GM19324 (cell line): ENCODE results near the gene PHLDA2.

Experiments used
- ATAC-seq: cut with Tn5 transposase; IDR thresholded peaks from one replicate; pipeline ENCODE4 v1.9.1; 2021; ENCODE audit warnings: mild to moderate bottlenecking, moderate library complexity; ENCODE audit not compliant: unreplicated experiment, low FRiP score

The PHLDA2 gene

GRCh38 chr11:2928605-2929530 lies at the start of gene PHLDA2:
Gene PHLDA2 (minus strand): TSS chr11:2929420. CDS start chr11:2929364, 56 bp downstream.
- ATAC-seq: no peak

- no peak for ATAC-seq
Observed at GRCh38 chr11:2977113-2977512, 47.9 kb upstream of the PHLDA2 start.

DNA sequence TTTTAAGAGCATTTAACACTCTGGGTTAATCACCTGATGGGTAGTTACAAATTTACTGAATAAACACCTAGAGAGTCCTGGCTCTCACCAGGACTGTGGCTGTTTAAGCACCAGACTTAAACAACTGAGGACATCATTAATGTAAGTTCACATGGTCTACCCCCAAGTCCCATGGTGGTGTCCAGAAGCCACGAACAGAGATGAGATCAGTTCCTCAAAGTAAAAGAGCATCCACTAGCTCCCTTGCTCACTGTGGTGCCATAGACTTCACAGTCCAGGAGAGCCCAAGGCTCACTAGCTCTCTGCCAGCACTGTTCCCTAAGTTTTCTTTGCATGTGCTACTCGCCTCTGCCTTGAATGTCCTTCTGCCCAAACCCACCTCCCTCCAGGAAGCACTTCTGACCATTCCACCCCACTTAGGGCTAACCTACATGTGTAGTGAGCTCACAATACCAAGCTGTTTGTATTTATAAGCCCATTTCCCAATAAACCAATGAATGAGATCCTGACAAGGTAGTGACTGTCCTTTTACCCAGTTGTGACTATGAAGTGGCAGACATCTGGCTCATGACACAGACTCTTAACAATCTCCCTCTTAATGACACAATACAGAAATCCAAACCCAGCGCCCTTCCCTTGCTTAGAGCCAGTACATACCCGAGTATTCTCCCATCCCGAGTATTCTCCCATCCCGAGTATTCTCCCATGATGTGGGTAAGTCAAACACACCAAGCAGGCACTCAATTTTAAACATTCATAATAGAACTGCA lies 47.3 kb upstream of the PHLDA2 start:
- ATAC-seq: no peak

DNA sequence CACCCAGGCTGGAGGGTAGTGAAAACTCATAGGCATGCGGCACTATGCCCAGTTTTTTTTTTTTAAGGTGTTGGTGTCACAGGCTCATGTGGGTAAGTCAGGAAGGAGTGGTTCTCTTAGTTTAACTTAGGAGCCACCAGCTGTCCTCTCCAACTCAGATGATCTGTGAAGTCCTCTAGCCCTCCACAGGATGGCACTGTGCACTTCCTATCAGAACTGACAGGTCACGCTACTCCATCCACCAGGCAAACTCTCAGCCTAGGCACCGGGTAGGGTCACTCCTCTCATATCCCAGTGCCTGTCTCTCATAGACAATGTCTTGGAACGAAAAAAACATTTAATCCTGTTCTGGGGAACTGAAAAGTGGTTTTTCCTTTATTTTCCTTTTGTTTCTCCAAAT lies 46.4 kb upstream of the PHLDA2 start:
- no peak for ATAC-seq

DNA sequence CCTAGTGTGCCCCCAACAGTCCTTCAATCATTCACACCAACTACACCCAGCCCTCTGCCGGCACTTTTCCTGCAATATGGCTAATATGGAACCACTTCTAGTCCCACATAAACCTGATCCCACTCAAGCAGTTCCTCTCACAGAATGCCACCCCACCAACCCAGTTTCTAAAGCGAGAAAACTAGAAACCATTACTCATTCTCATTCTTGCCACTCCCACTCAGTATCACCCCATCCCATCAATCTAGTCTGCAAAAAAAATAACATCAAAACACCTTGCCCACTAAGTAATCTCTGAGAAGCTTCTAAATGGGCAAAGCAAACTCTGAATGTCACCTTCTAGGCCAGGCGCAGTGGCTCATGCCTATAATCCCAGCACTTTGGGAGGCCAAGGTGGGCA lies 45.1 kb upstream of the PHLDA2 start:
- ATAC-seq: no peak

- ATAC-seq: no peak
Observed at GRCh38 chr11:2968341-2968900, 39.2 kb upstream of the PHLDA2 start.

DNA sequence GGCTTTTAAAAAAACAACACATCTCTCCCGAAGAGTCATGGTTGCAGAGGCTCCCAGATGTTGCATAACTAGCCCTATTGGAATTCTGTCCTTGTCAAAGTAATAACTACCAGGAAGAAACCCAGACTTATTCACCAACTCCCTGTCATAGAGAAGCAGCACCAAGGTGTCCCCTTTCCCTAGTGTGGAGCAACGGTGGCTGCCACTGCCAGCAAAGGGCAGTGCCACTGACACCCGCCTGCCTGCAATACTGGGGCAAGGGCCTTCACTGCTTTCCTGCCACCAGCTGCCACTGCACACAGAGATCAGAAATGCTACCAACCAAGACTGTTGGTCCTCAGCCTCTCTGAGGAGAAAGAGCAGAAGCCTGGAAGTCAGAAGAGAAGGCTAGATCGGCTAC lies 35.6 kb upstream of the PHLDA2 start:
- no peak for ATAC-seq

DNA sequence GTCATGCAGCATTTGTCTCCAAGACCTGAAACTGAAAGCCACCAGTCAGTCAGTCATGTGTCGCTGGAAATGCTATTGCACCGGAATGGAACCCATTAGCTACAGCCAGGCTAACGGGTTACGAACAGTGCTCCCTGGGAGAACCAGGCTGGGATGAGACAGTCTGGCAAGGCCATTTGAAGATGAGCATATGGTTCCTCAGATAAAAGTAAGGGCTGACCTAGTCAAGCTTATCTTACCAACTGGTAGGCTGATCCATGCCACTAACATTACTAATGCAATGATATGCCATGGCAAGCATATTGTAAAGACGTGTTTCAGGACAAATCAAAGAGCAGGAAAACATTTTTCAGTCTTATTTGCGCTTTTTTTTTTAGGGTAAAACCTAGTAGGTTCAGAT lies 34.5 kb upstream of the PHLDA2 start:
- no peak for ATAC-seq

DNA sequence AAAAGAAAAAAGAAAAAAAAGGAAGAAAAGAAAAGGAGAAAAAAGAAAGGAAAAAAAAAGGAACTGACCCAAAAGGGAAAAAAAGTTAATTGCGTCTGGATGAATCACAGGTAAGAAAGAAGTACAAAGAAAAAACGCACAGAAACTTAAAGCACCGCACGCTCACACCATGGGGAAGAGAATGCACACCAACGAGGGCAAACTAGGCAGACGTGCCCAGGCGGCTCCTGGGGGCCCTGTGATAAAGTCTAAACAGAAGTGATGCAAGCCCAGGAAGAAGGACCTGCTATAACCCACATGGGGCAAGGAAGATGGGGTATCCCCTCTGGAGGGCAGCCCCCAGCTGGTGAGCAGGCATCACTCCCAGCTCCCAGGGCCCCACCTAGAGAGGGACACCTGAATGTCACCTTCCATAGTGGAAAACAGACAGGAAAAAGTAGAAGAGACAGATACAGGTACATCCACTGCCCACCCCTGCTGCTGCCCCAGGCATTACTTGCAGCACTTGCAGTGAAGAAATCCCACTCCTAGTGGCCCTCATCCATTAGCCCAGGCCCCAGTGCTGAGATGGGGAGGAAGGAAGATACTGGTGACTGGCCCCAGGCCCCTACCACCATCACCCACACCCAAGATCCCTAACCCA lies 34.0 kb upstream of the PHLDA2 start:
- no peak for ATAC-seq

GRCh38 chr11:2961080-2961479 lies 31.9 kb upstream of the PHLDA2 start:
- no peak for ATAC-seq

- ATAC-seq: no peak
Observed at GRCh38 chr11:2960139-2960538, 30.9 kb upstream of the PHLDA2 start.

- no peak for ATAC-seq
Observed at GRCh38 chr11:2958251-2958650, 29.0 kb upstream of the PHLDA2 start.

- no peak for ATAC-seq
Observed at GRCh38 chr11:2955906-2956476, 26.8 kb upstream of the PHLDA2 start.

- no peak for ATAC-seq
Observed at GRCh38 chr11:2954263-2954662, 25.0 kb upstream of the PHLDA2 start.

GRCh38 chr11:2952290-2952689 lies 23.1 kb upstream of the PHLDA2 start:
- ATAC-seq: no peak

GRCh38 chr11:2951231-2952110 lies 22.3 kb upstream of the PHLDA2 start:
- no peak for ATAC-seq

DNA sequence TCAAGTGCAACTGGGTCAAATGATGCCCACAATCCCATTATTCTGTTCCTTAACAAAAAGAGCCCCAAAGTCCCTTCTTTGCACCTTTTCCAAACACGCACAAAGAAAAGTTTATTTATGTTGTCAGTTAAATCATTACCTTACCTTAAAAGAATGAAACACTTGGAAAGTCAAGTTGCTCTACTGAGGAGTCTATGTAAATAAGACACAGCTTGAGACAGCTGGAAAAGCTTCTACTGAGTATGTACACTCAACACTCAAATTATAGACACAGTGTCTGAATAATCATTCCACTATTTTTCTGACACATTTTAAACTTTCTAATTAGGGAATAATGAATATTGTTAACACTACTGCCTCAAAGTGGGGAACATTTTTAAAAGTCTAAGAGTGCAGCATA lies 21.6 kb upstream of the PHLDA2 start:
- no peak for ATAC-seq

- ATAC-seq: no peak
Observed at GRCh38 chr11:2949920-2950319, 20.7 kb upstream of the PHLDA2 start.

DNA sequence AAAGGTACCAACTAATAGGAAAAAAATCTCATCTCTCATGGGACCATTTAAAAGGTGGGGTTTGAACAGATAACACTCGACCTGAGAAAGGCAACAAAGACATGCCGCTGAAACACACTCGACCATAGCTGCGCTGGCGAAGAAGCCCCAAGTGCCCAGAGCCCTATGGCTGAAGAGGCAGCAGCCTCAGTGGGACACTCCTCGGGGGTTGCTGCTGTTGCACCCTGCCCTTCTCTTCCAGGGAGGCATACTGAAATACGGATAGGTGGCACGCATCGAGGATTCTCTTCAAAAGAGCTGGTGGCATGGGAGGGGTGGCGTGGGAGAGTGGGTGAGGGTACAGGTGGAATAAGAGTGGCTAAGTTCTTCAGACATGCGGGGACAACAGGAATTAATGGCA lies 18.5 kb upstream of the PHLDA2 start:
- ATAC-seq: no peak
